Kidney tubule cell (primary cell): Measurements from ENCODE around the gene RALA.
"Not testable (repeated sequence)": the region's sequence is repeated elsewhere in the genome, so short reads cannot be mapped to it uniquely, and the experiment has no call there.

Experiments
- DNase-seq: peaks from one replicate; pipeline ENCODE4 v3.0.0-alpha.2; 2018; ENCODE audit warnings: low spot score

Gene RALA

GRCh38 chr7:39683216-39683845, 60.0 kb downstream of the RALA start:
- DNase-seq: peak; percentile 53

- peak; percentile 15 for DNase-seq
Measured at GRCh38 chr7:39686261-39686924, 63.0 kb downstream of the RALA start.

DNA sequence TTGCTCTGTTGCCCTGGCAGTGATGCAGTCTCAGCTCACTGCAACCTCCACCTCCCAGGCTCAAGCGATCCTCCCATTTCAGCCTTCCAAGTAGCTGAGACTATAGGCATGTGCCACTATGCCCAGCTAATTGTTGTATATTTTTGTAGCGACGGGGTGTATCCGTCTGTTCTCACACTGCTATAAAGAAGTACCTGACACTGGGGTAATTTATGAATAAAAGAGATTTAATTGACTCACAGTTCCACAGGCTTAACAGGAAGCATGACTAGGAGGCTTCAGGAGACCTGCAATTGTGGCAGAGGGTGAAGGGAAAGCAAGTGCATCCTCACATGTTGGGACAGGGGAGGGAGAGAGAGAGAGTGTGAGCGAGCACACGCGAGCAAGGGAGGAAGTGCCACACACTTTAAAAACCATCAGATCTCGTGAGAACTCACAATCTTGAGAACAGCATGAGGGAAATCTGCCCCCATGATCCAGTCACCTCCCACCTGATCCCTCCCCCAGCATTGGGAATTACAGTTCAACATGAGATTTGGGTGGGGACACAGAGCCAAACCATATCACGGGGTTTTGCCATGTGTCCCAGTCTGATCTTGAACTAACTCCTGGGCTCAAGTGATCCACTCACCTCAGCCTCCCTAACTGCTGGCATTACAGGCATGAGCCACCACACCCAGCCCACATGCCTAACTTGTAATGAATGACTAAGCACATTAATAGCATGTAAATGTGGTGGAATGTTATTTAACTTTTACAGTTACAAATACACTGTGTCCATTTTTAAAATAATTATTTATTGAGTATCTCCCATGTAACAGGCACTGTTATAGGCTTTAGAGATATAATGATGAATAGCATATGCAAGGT, 65.5 kb downstream of the RALA start:
- DNase-seq: peak; percentile 54

- DNase-seq: no peak
Measured at GRCh38 chr7:39691821-39692220, 68.4 kb downstream of the RALA start.

GRCh38 chr7:39693086-39693485, 69.7 kb downstream of the RALA start:
- DNase-seq: not testable (repeated sequence)

DNA sequence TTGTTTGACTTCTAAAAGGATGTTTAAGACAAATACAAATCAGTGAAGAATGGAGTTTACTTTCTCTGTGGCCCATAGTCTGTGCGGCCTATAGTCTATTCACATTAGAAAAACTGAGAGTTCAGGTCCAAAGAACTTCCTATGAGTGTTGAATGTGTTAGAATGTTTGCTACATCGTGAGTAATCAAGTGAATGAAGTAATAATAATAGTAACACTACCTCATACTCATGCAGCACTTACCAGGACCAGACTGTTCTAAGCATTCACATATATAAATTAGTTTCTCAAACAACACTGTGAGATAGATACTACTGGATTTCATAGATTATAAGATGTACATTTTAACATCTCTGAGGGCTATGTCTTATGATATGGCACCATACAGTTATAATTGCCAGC, 70.4 kb downstream of the RALA start:
- no peak for DNase-seq

DNA sequence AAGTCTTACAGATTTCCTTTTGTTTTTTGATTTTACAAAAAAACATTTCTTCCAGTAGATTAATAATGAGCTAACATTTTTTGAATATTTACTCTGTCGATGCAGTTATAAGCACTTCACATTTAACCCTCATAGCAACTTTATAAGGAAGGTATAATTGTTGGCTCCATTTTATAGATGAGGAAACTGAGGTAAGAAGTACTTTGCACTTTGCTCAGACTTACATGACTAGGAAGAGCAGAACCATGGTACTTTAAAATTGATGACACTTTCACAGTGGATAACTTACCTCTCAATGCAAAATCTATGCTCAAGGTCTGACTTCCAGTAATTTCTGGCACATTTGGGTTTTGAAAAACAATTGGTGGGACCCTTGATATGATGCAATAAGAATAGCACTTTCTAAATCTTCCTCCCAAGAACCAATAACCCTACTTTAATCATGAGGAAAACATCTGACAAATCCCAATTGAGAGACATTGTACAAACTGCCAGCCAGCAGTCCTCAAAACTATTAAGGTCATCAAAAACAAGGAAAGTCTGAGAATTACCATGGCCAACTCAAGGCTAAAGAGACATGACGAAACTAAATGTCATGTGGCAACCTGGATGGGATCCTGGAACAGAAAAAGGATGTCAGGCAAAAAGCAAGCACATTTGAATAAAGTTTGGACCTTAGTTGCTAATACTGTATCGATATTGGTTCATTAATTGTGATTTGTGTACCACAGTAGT, 72.6 kb downstream of the RALA start:
- DNase-seq: no peak

DNA sequence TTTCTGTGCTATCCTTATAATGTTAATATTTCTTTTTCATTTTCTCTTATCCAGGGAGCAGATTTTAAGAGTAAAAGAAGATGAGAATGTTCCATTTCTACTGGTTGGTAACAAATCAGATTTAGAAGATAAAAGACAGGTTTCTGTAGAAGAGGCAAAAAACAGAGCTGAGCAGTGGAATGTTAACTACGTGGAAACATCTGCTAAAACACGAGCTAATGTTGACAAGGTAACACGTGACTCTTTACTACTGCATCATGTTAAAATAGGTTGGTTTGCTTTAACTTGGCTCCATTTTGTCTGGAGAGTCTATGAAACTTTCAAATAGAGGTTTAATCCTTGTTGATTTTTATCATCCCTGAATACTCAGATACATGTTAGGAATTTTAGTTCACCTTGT, 73.3 kb downstream of the RALA start:
- no peak for DNase-seq

GRCh38 chr7:39697483-39697882, 74.1 kb downstream of the RALA start:
- no peak for DNase-seq

DNA sequence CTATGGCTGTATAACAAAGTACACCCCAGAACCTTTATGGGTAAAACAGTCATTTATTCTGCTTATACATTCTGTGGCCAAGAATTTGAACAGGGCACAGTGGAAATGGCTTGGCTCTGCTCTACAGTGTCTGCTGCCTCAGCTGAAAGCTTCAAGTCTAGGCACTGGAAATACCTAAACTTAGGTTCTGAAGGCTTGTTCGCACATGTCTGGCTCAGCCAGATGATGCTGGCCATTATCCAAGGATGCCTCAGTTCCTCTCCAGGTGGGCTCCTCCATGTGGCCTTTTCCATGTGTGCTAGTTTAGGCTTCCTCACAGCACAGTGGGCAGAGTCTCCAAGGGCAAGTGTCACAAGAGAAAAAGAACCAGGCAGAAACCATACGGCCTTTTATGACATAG, 76.8 kb downstream of the RALA start:
- DNase-seq: no peak

- no peak for DNase-seq
Measured at GRCh38 chr7:39700932-39701331, 77.6 kb downstream of the RALA start.

DNA sequence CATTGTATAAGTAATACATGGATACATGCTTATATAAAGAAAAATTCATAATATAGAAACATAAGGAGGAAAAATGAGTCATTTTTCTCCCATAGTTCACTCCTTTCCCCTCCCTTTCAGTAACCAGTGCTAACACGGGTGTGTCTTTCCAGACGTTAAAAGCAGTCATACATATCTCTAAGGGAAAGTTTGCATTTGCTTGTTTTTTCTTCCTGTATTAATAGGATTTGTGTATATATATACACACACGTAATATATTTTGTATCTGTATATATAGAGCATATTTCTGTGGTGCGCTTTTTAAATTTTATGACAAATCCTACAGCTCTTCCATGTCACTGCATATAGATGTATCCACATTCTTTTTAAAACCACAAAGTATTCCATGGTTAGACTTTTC, 78.8 kb downstream of the RALA start:
- DNase-seq: no peak

GRCh38 chr7:39703144-39703543, 79.8 kb downstream of the RALA start:
- no peak for DNase-seq

GRCh38 chr7:39709029-39709428, 85.7 kb downstream of the RALA start:
- no peak for DNase-seq

- no peak for DNase-seq
Measured at GRCh38 chr7:39709768-39710311, 86.5 kb downstream of the RALA start.

DNA sequence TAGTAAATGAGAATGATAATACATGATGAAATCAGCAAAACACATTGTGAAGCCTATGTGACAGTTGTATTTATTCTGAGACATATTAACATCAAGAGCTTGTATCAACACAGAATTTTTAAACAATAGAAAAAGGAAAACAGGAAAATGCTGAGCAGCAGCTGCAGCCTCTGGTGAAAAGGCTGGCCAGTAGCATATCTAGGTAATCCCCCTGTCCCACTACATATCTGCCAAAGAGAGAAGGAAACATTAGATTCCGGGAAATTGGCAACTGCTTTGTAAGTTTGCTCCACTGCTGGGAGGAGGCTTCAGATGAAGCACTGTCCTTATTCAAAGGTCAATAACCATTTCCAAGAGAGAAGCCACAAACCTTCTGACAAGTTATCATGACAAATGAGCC, 89.4 kb downstream of the RALA start:
- no peak for DNase-seq

DNA sequence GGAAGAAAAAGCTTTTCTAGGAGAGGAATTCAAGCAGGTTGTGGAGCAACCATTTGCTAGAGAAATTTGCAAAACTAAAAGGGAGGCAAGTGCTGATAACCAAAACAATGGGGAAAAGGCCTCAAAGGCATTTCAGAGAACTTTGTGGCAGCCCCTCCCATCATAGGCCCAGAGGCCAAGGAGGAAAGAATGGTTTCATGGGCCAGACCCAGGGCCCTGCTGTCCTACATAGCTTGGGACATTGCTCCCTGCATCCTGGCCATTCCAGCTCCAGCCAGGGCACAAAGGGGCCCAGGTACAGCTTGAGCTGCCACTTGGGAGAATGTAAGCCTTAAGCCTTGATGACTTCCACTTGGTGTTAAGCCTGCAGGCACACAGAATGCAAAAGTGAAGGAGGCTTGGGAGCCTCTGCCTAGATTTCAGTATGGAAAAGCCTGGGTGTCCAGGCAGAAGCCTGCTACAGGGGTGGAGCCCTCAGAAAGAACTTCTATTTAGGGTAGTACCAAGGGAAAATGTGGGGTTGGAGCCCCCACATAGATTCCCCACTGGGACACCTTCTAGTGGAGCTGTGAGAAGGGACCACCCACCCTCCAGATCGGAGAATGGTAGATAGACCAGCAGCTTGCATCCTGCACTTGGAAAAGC, 91.2 kb downstream of the RALA start:
- no peak for DNase-seq

GRCh38 chr7:39720586-39720985, 97.2 kb downstream of the RALA start:
- DNase-seq: peak; percentile 75

DNA sequence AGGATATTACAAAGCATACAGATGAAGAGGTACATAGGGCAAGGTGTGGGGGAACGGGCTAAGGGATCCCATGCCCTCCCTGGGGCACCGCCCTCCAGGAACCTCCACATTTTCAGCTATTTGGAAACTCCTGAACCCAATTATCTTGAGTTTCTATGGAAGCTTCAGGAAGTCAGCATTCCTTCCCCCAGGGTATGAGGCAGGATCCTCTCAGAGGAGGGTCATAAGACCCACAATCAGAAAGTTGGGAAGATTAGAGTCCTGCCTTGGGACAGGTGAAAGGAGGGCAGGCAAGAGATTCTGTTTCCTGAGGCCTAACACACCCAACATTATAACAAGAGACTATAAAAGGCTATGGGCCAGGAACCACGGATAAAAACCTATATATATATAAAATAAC, 98.0 kb downstream of the RALA start:
- DNase-seq: no peak

GRCh38 chr7:39721919-39722597, 98.7 kb downstream of the RALA start:
- no peak for DNase-seq
